GM23338 (cell line): ENCODE results near the gene SH2D4B.

ENCODE experiments used
- CREB1 ChIP-seq: fragments of 250-450 bp; sonication (Bioruptor Pico); IDR thresholded peaks from 2 replicates; pipeline ENCODE4 v1.5.0; 2020; ENCODE audit warnings: low read depth, mild to moderate bottlenecking, moderate library complexity
- EZH2phosphoT487 ChIP-seq: fragments of 200-600 bp; sonication (generic); IDR thresholded peaks from one replicate; pipeline ENCODE4 v1.8.1; 2018; ENCODE audit warnings: antibody characterized with exemption; ENCODE audit not compliant: unreplicated experiment

DNA sequence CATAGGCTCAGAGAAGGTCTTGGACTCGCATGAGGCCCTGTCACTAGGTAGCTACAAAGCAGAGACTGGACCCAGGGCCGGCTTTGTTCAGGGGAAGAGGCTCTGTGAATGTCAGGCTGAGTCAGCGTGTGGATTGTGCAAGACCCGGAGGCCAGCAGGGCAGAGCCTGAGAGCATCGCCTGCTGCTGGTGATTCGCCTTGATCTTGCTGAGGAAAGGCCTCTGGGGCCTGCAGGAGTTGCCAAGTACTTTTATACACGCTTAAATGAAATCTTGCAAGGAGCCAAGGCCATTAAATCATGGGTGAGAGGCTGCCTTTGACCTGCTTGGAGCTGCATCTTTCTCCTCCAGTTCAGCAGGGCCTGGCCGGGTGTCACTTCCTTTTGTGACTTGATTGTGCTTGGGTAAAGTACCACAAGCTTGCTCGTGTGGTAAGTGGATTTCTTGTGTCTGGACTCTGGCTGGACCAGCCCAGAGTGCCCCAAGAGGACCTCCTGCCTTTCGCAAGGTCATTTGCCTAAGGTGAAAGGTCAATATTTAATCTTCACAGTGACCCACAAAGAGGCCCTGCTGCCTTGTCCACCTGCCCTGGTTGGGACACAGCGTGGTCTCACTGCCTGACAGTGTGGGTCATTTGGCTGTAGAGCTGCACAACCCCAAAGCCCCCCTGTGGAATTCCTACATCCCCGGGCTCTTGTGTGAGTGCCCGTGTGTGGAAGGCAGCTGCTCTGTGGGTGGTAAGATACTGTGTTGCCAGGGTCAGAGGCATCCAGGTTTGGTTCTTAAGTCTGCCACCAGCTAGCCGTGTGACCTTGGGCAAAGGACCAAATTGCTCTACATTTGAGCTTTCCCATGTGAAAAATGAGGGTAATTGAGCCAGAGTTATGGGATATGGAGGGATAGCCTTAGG lies 38.6 kb upstream of the SH2D4B start:
- no peak for TF ChIP-seq CREB1
- no peak for TF ChIP-seq EZH2phosphoT487
